Measurements from ENCODE around the gene CPEB4. TPM values are rescaled to one million over a fixed set of nuclear protein-coding genes. Genes with fewer than 3 reads are reported as not detected.

The CPEB4 gene
- total and polyA plus RNA-seq, 2 of the 8 experiments (the other 6 are each of a cell fraction or from before 2014, with no cell fraction given) = 8.4 to 13.4 TPM

- no peak for TF ChIP-seq GTF2F1 (IDR thresholded peaks at IDR 0.05; ENCODE audit: borderline replicate concordance, low read depth, low read length)
- peak; percentile 85 for TF ChIP-seq SP1 (IDR thresholded peaks at IDR 0.05; ENCODE audit: low read depth, low read length)
- TF ChIP-seq E2F6 (IDR thresholded peaks at IDR 0.05) = peak; percentile 60
- TF ChIP-seq KDM1A (IDR thresholded peaks at IDR 0.05; ENCODE audit: borderline replicate concordance, low read length) = no peak
- TF ChIP-seq ZNF274 (IDR thresholded peaks at IDR 0.05; ENCODE audit: borderline replicate concordance, extremely low read depth, low read length) = no peak
- TF ChIP-seq SUZ12 (IDR thresholded peaks at IDR 0.05; ENCODE audit: low read length) = no peak
- peak; percentile 45 for TF ChIP-seq CTBP2 (IDR thresholded peaks at IDR 0.05; ENCODE audit: borderline replicate concordance, insufficient read depth, insufficient read length, low read length)
- TF ChIP-seq SAP30 (IDR thresholded peaks at IDR 0.05; ENCODE audit: insufficient read depth, insufficient replicate concordance, low read length) = peak; percentile 98
- peak; percentile 86 to 91 for TF ChIP-seq HDAC2 (IDR thresholded peaks at IDR 0.05; ENCODE audit: borderline replicate concordance in 1 of 2, low read depth in 2 of 2, low read length in 2 of 2)
- TF ChIP-seq TBP (IDR thresholded peaks at IDR 0.05; ENCODE audit: low read depth, low read length) = peak; percentile 75; the same call in 1 of the 2 replicates
- TF ChIP-seq CREB1 (IDR thresholded peaks at IDR 0.05) = peak; percentile 56
- no peak for TF ChIP-seq JUN (IDR thresholded peaks at IDR 0.05; ENCODE audit: low read depth, low read length)
- TF ChIP-seq POLR2AphosphoS5 (IDR thresholded peaks at IDR 0.05; ENCODE audit: low read depth, low read length) = 0 out of 2 replicates have a peak, but pooled peaks have one; percentile 46
- TF ChIP-seq POU5F1 (IDR thresholded peaks at IDR 0.05; ENCODE audit: low read depth, low read length) = no peak
- peak; percentile 81 for TF ChIP-seq MAX (IDR thresholded peaks at IDR 0.05)
- peak; percentile 54; the same call in 1 of the 2 replicates for TF ChIP-seq PHF8 (conservative IDR thresholded peaks at IDR 0.05; ENCODE audit: low read depth, low read length)
- no peak for TF ChIP-seq CHD2 (IDR thresholded peaks at IDR 0.05; ENCODE audit: low read length)
- TF ChIP-seq CHD1 (IDR thresholded peaks at IDR 0.05; ENCODE audit: low read depth, low read length) = no peak
- TF ChIP-seq TAF1 (IDR thresholded peaks at IDR 0.05; ENCODE audit: low read depth, low read length) = peak; percentile 93
- no peak for TF ChIP-seq CTCF (IDR thresholded peaks at IDR 0.05; ENCODE audit: control extremely low read depth in 1 of 3, insufficient read depth in 1 of 3, low read depth in 1 of 3, low read length in 3 of 3)
Measured at GRCh38 chr5:173887610-173888472, at the start of gene CPEB4 (continued).

Data from H1 (cell line).